ENCODE results near the gene IFIT1B. TPM values are rescaled to one million over a fixed set of nuclear protein-coding genes. Genes with fewer than 3 reads are reported as not detected.

The IFIT1B gene
- total RNA-seq, 2 experiments from 2014 or later: not detected

GRCh38 chr10:89373916-89374711 lies 3.7 kb upstream of the IFIT1B start:
- DNase-seq (no peak), ATAC-seq (no peak)
- ChIA-PET POLR2A (no interaction called here), CTCF (interaction anchor here (1.3 kb wide), 1 partner anchor 15 kb away, joined by 3 read pairs; no protein-coding TSS in a partner anchor)
- Mint-ChIP-seq H3K4me1 (ENCODE audit: low read depth) (no peaks in the 10 kb centered on the region), H3K4me3 (no peak overlapping the region), H3K36me3 (ENCODE audit: low read depth) (no peaks in the 10 kb centered on the region), H3K27ac (no peak overlapping the region), H3K27me3 (peaks cover 8% of the 10 kb centered on the region), H3K9me3 (no peaks in the 10 kb centered on the region)
- intact Hi-C loops (cut with micrococcal nuclease): no loop called here
- TF ChIP-seq CTCF (IDR thresholded peaks at IDR 0.05): no peak

- Mint-ChIP-seq H3K9me3 (no peaks in the 10 kb centered on the region), H3K4me3 (no peak overlapping the region), H3K4me1 (ENCODE audit: low read depth) (no peaks in the 10 kb centered on the region), H3K27ac (no peak overlapping the region), H3K27me3 (peaks cover 6% of the 10 kb centered on the region), H3K36me3 (ENCODE audit: low read depth) (no peaks in the 10 kb centered on the region)
- ChIA-PET CTCF (interaction anchor here (1.3 kb wide), 1 partner anchor 14 kb away, joined by 3 read pairs; no protein-coding TSS in a partner anchor), POLR2A (no interaction called here)
- ATAC-seq (no peak), DNase-seq (no peak)
- TF ChIP-seq CTCF (IDR thresholded peaks at IDR 0.05): no peak
- intact Hi-C loops (cut with micrococcal nuclease): no loop called here
These were observed 3.1 kb upstream of the IFIT1B start for GRCh38 chr10:89374713-89375141.

GRCh38 chr10:89379103-89379502 lies 1.2 kb downstream of the IFIT1B start:
- no peak overlapping the region for H3K27ac Mint-ChIP-seq
- DNase-seq: no peak
- CTCF ChIA-PET: interaction anchor here (1.0 to 1.6 kb wide), 4 partner anchors 10 to 128 kb away, joined by 3 to 4 read pairs (median 4); partner anchors contain the start of genes IFIT1 and LIPA
- POLR2A ChIA-PET: no interaction called here
- peaks cover 1% of the 10 kb centered on the region for H3K27me3 Mint-ChIP-seq
- intact Hi-C loops (cut with micrococcal nuclease): no loop called here
- H3K9me3 Mint-ChIP-seq: no peaks in the 10 kb centered on the region
- H3K36me3 Mint-ChIP-seq (ENCODE audit: low read depth): no peaks in the 10 kb centered on the region
- ATAC-seq: no peak
- peaks cover 8% of the 10 kb centered on the region for H3K4me1 Mint-ChIP-seq (ENCODE audit: low read depth)
- H3K4me3 Mint-ChIP-seq: no peak overlapping the region
- TF ChIP-seq CTCF (IDR thresholded peaks at IDR 0.05): no peak

- DNase-seq: no peak
- ChIA-PET CTCF (interaction anchor here (3.0 kb wide), 1 partner anchor 14 kb away, joined by 13 read pairs; no protein-coding TSS in a partner anchor), POLR2A (no interaction called here)
- H3K27me3 Mint-ChIP-seq: peaks cover 1% of the 10 kb centered on the region
- no peak overlapping the region for H3K4me3 Mint-ChIP-seq
- H3K36me3 Mint-ChIP-seq (ENCODE audit: low read depth): no peaks in the 10 kb centered on the region
- ATAC-seq: peak; percentile 71
- intact Hi-C loops (cut with micrococcal nuclease): no loop called here
- H3K27ac Mint-ChIP-seq: no peak overlapping the region
- H3K4me1 Mint-ChIP-seq (ENCODE audit: low read depth): peaks cover 8% of the 10 kb centered on the region
- no peaks in the 10 kb centered on the region for H3K9me3 Mint-ChIP-seq
- TF ChIP-seq CTCF (IDR thresholded peaks at IDR 0.05): no peak
These were observed 4.9 kb downstream of the IFIT1B start for GRCh38 chr10:89382757-89383156.

Data from activated CD8-positive, alpha-beta T cell treated with anti-CD3 and anti-CD28 coated beads for 36 hours (primary cell).